ENCODE data around the gene RYR2. TPM values are rescaled to one million over a fixed set of nuclear protein-coding genes. Genes with fewer than 3 reads are reported as not detected.

Gene RYR2
- total RNA-seq, 1 donor from 2014 or later, result not detected

GRCh38 chr1:237444120-237444790, 402.3 kb downstream of the RYR2 start:
- Histone ChIP-seq H3K36me3 (ENCODE audit: control insufficient read depth, insufficient read depth, low read length) (no peaks in the 10 kb centered on the region), H3K4me3 (ENCODE audit: low read depth, low read length) (no peak overlapping the region), H3K27me3 (ENCODE audit: control insufficient read depth, insufficient read depth, low read length) (no peaks in the 10 kb centered on the region)
- DNase-seq (ENCODE audit: low read depth), result no peak
- no peak for TF ChIP-seq CTCF (IDR thresholded peaks at IDR 0.05; ENCODE audit: insufficient read depth, low read length, poor library complexity, severe bottlenecking)

- no peaks in the 10 kb centered on the region for H3K36me3 ChIP-seq (ENCODE audit: control insufficient read depth, insufficient read depth, low read length)
- H3K27me3 ChIP-seq (ENCODE audit: control insufficient read depth, insufficient read depth, low read length), result no peaks in the 10 kb centered on the region
- TF ChIP-seq CTCF (IDR thresholded peaks at IDR 0.05; ENCODE audit: insufficient read depth, low read length, poor library complexity, severe bottlenecking), result no peak
- no peak overlapping the region for H3K4me3 ChIP-seq (ENCODE audit: low read depth, low read length)
- DNase-seq (ENCODE audit: low read depth), result no peak
Observed at GRCh38 chr1:237448042-237448441, 406.1 kb downstream of the RYR2 start.

GRCh38 chr1:237457573-237457972, 415.6 kb downstream of the RYR2 start:
- no peaks in the 10 kb centered on the region for H3K36me3 ChIP-seq (ENCODE audit: control insufficient read depth, insufficient read depth, low read length)
- no peak overlapping the region for H3K4me3 ChIP-seq (ENCODE audit: low read depth, low read length)
- TF ChIP-seq CTCF (IDR thresholded peaks at IDR 0.05; ENCODE audit: insufficient read depth, low read length, poor library complexity, severe bottlenecking), result no peak
- H3K27me3 ChIP-seq (ENCODE audit: control insufficient read depth, insufficient read depth, low read length), result no peaks in the 10 kb centered on the region
- no peak for DNase-seq (ENCODE audit: low read depth)

GRCh38 chr1:237467320-237467719, 425.3 kb downstream of the RYR2 start:
- no peak for TF ChIP-seq CTCF (IDR thresholded peaks at IDR 0.05; ENCODE audit: insufficient read depth, low read length, poor library complexity, severe bottlenecking)
- Histone ChIP-seq H3K4me3 (ENCODE audit: low read depth, low read length) (no peak overlapping the region), H3K36me3 (ENCODE audit: control insufficient read depth, insufficient read depth, low read length) (no peaks in the 10 kb centered on the region), H3K27me3 (ENCODE audit: control insufficient read depth, insufficient read depth, low read length) (no peaks in the 10 kb centered on the region)
- no peak for DNase-seq (ENCODE audit: low read depth)

GRCh38 chr1:237470712-237471338, 428.8 kb downstream of the RYR2 start:
- H3K36me3 ChIP-seq (ENCODE audit: control insufficient read depth, insufficient read depth, low read length), result no peaks in the 10 kb centered on the region
- H3K27me3 ChIP-seq (ENCODE audit: control insufficient read depth, insufficient read depth, low read length), result no peaks in the 10 kb centered on the region
- no peak for DNase-seq (ENCODE audit: low read depth)
- H3K4me3 ChIP-seq (ENCODE audit: low read depth, low read length), result no peak overlapping the region
- no peak for TF ChIP-seq CTCF (IDR thresholded peaks at IDR 0.05; ENCODE audit: insufficient read depth, low read length, poor library complexity, severe bottlenecking)

- no peaks in the 10 kb centered on the region for H3K27me3 ChIP-seq (ENCODE audit: control insufficient read depth, insufficient read depth, low read length)
- no peaks in the 10 kb centered on the region for H3K36me3 ChIP-seq (ENCODE audit: control insufficient read depth, insufficient read depth, low read length)
- no peak overlapping the region for H3K4me3 ChIP-seq (ENCODE audit: low read depth, low read length)
- no peak for DNase-seq (ENCODE audit: low read depth)
- TF ChIP-seq CTCF (IDR thresholded peaks at IDR 0.05; ENCODE audit: insufficient read depth, low read length, poor library complexity, severe bottlenecking), result no peak
Observed at GRCh38 chr1:237471377-237471776, 429.4 kb downstream of the RYR2 start.
